IMR-90 (cell line): ENCODE measurements around the gene PRF1. TPM values are rescaled to one million over a fixed set of nuclear protein-coding genes. Genes with fewer than 3 reads are reported as not detected.

ENCODE experiments used
- ATAC-seq: fragments of 200-7000 bp; cut with Tn5 transposase; 2 replicates; pipeline ENCODE4 v1.9.1; 2020; ENCODE audit warnings: low read depth, mild to moderate bottlenecking, moderate library complexity
- BruUV-seq: library from RNA; stranded (reverse); fragments of 400-500 nt; replicated peaks from 2 replicates; lab custom pipeline; 2021; lab: Mats Ljungman, UMichigan
- CTCF ChIA-PET: fragments of 300-600 bp; formaldehyde crosslinking; extraction: SDS; loops from one replicate; lab custom pipeline; 2021; ENCODE audit warnings: antibody characterized with exemption; lab: Yijun Ruan, JAX
- POLR2A ChIA-PET: fragments of 300-600 bp; sonication (Branson Sonifier 250); formaldehyde crosslinking; loops from one replicate; lab custom pipeline; 2022; ENCODE audit warnings: antibody characterized with exemption; ENCODE audit not compliant: unreplicated experiment; lab: Charles Lee
- DNase-seq: peaks from one replicate; pipeline ENCODE4 v3.0.0; 2013
- H2AFZ ChIP-seq: replicated peaks from 2 replicates; pipeline ENCODE3; 2013; ENCODE audit warnings: low read length, mild to moderate bottlenecking; ENCODE audit not compliant: poor library complexity
- H2AK5ac ChIP-seq: 2 replicates; pipeline ENCODE4 v1.6.1; 2013; ENCODE audit warnings: low read depth, low read length, inconsistent platforms
- H2AK9ac ChIP-seq: replicated peaks from 2 replicates; pipeline ENCODE3; 2013; ENCODE audit warnings: mild to moderate bottlenecking, low read depth, low read length, moderate library complexity; ENCODE audit not compliant: poor library complexity
- H2BK120ac ChIP-seq: 2 replicates; pipeline ENCODE4 v1.6.1; 2013; ENCODE audit warnings: low read depth, low read length, inconsistent platforms
- H2BK15ac ChIP-seq: 3 replicates; pipeline ENCODE4 v1.6.1; 2013; ENCODE audit warnings: low read depth, low read length, inconsistent platforms
- H2BK20ac ChIP-seq: 2 replicates; pipeline ENCODE4 v1.6.1; 2013; ENCODE audit warnings: low read depth, mild to moderate bottlenecking, inconsistent platforms, low read length, moderate library complexity
- H2BK5ac ChIP-seq: 2 replicates; pipeline ENCODE4 v1.6.1; 2013; ENCODE audit warnings: mild to moderate bottlenecking, low read depth, low read length, inconsistent platforms; ENCODE audit not compliant: poor library complexity, severe bottlenecking
- H3K14ac ChIP-seq: replicated peaks from 2 replicates; pipeline ENCODE4 v1.6.1; 2013; ENCODE audit warnings: low read depth, low read length, inconsistent platforms
- H3K18ac ChIP-seq: 2 replicates; pipeline ENCODE4 v1.6.1; 2013; ENCODE audit warnings: low read depth, low read length, control low read depth
- H3K23ac ChIP-seq: 2 replicates; pipeline ENCODE4 v1.6.1; 2013; ENCODE audit warnings: low read depth, low read length, inconsistent platforms
- H3K27ac ChIP-seq: 2 replicates; pipeline ENCODE4 v1.5.1; 2013; ENCODE audit warnings: mild to moderate bottlenecking, control low read depth, low read length; ENCODE audit not compliant: insufficient read depth
- H3K27me3 ChIP-seq: 2 replicates; pipeline ENCODE4 v1.6.1; 2013; ENCODE audit warnings: low read length; ENCODE audit not compliant: control insufficient read depth, insufficient read depth
- H3K36me3 ChIP-seq: 2 replicates; pipeline ENCODE4 v1.6.1; 2013; ENCODE audit warnings: low read length, mixed read lengths; ENCODE audit not compliant: control insufficient read depth, insufficient read depth
- H3K4ac ChIP-seq: 2 replicates; pipeline ENCODE4 v1.6.1; 2013; ENCODE audit warnings: low read depth, low read length, inconsistent platforms
- H3K4me1 ChIP-seq: 2 replicates; pipeline ENCODE4 v1.6.1; 2013; ENCODE audit warnings: low read length, mixed read lengths; ENCODE audit not compliant: control insufficient read depth, insufficient read depth
- H3K4me2 ChIP-seq: 2 replicates; pipeline ENCODE4 v1.6.1; 2013; ENCODE audit warnings: low read depth, mild to moderate bottlenecking, control low read depth, low read length, moderate library complexity
- H3K4me3 ChIP-seq: 2 replicates; pipeline ENCODE4 v1.5.1; 2013; ENCODE audit warnings: low read depth, mild to moderate bottlenecking, control low read depth, low read length, moderate library complexity; ENCODE audit not compliant: insufficient read depth
- H3K56ac ChIP-seq: 2 replicates; pipeline ENCODE4 v1.6.1; 2013; ENCODE audit warnings: low read length, inconsistent platforms; ENCODE audit not compliant: insufficient read depth; ENCODE audit errors: extremely low read depth
- H3K79me1 ChIP-seq, 2 experiments: 2 replicates each; pipeline ENCODE4 v1.6.1; 2013; ENCODE audit warnings: low read length in 2 of 2, inconsistent platforms in 1 of 2, low read depth in 1 of 2
- H3K9ac ChIP-seq: 2 replicates; pipeline ENCODE4 v1.6.1; 2013; ENCODE audit warnings: low read depth, low read length, control low read depth
- H3K9me1 ChIP-seq: 2 replicates; pipeline ENCODE4 v1.6.1; 2013; ENCODE audit warnings: low read length, inconsistent platforms; ENCODE audit not compliant: insufficient read depth
- H3K9me3 ChIP-seq: 2 replicates; pipeline ENCODE4 v1.6.1; 2013; ENCODE audit warnings: low read length; ENCODE audit not compliant: control insufficient read depth, insufficient read depth
- H4K20me1 ChIP-seq: 2 replicates; pipeline ENCODE4 v1.6.1; 2013; ENCODE audit warnings: low read length, inconsistent platforms; ENCODE audit not compliant: insufficient read depth
- H4K5ac ChIP-seq: 2 replicates; pipeline ENCODE4 v1.6.1; 2013; ENCODE audit warnings: mild to moderate bottlenecking, low read depth, low read length, control low read depth
- H4K8ac ChIP-seq, 2 experiments: 2 replicates each; pipeline ENCODE4 v1.6.1; 2013; ENCODE audit warnings: low read depth in 2 of 2, low read length in 2 of 2, control low read depth in 1 of 2, inconsistent platforms in 1 of 2
- H4K91ac ChIP-seq: 2 replicates; pipeline ENCODE4 v1.6.1; 2013; ENCODE audit warnings: low read depth, low read length, inconsistent platforms; ENCODE audit not compliant: insufficient read depth
- BHLHE40 ChIP-seq: fragments of 150-350 bp; IDR thresholded peaks from 2 replicates; pipeline ENCODE4 v1.6.1; 2016; ENCODE audit warnings: mild to moderate bottlenecking, low read depth, low read length
- CEBPB ChIP-seq: IDR thresholded peaks from 2 replicates; pipeline ENCODE4 v1.6.1; 2012; ENCODE audit warnings: low read depth, low read length, improper control_type of control experiment
- CHD1 ChIP-seq: IDR thresholded peaks from 2 replicates; pipeline ENCODE4 v1.6.1; 2012; ENCODE audit warnings: low read depth, low read length, improper control_type of control experiment
- FOS ChIP-seq: fragments of 150-350 bp; IDR thresholded peaks from 2 replicates; pipeline ENCODE4 v1.6.1; 2016; ENCODE audit warnings: low read depth, low read length
- MAFK ChIP-seq: IDR thresholded peaks from 2 replicates; pipeline ENCODE4 v1.6.1; 2012; ENCODE audit warnings: low read depth, low read length, improper control_type of control experiment
- MAZ ChIP-seq: IDR thresholded peaks from 2 replicates; pipeline ENCODE4 v1.6.1; 2012; ENCODE audit warnings: low read depth, mild to moderate bottlenecking, low read length, improper control_type of control experiment, moderate library complexity, borderline replicate concordance
- MXI1 ChIP-seq: IDR thresholded peaks from 2 replicates; pipeline ENCODE4 v1.6.1; 2012; ENCODE audit warnings: low read depth, mild to moderate bottlenecking, low read length, moderate library complexity, borderline replicate concordance
- NFE2L2 ChIP-seq: fragments of 150-350 bp; IDR thresholded peaks from 2 replicates; pipeline ENCODE4 v1.6.1; 2016; ENCODE audit warnings: low read depth, mild to moderate bottlenecking, low read length
- POLR2A ChIP-seq: IDR thresholded peaks from 2 replicates; pipeline ENCODE4 v1.6.1; 2012; ENCODE audit warnings: mild to moderate bottlenecking, low read depth, low read length
- RAD21 ChIP-seq: IDR thresholded peaks from 2 replicates; pipeline ENCODE4 v1.6.1; 2012; ENCODE audit warnings: low read length, improper control_type of control experiment
- RCOR1 ChIP-seq: IDR thresholded peaks from 2 replicates; pipeline ENCODE4 v1.6.1; 2012; ENCODE audit warnings: mild to moderate bottlenecking, low read length, improper control_type of control experiment; ENCODE audit not compliant: insufficient replicate concordance
- RFX5 ChIP-seq: IDR thresholded peaks from 2 replicates; pipeline ENCODE4 v1.8.0; 2012; ENCODE audit warnings: low read depth, mild to moderate bottlenecking, low read length, moderate library complexity
- SMC3 ChIP-seq: fragments of 150-350 bp; IDR thresholded peaks from 2 replicates; pipeline ENCODE4 v1.6.1; 2016; ENCODE audit warnings: low read depth, mild to moderate bottlenecking, antibody characterized with exemption, low read length, moderate library complexity
- WGBS, 2 experiments: methylation state at CpG; one replicate each; pipeline versions ENCODE4 v1.1.5 to v1.1.7; 2013; ENCODE audit warnings: missing lambda C conversion rate in 2 of 2; ENCODE audit not compliant: insufficient read length in 1 of 2; ENCODE audit errors: extremely low coverage in 2 of 2; 5-methylcytosine and 5-hydroxymethylcytosine counted together
- dilution Hi-C: fragments of 300-500 bp; cut with HindIII; formaldehyde crosslinking; loops from one replicate; pipeline ENCODE4 v1.14.3; 2018; ENCODE audit warnings: low sequenced_read_pairs; ENCODE audit not compliant: unreplicated experiment
- in situ Hi-C: fragments of 300-500 bp; cut with MboI; formaldehyde crosslinking; loops from 3 replicates; pipeline ENCODE4 v1.14.3; 2019; ENCODE audit warnings: low sequenced_read_pairs, inconsistent platforms, mixed read lengths
- intact Hi-C: fragments of 100-400 bp; cut with micrococcal nuclease; formaldehyde crosslinking; loops from 2 replicates; pipeline ENCODE4 v1.10.0; 2022
- polyA plus RNA-seq, 3 experiments: library from polyadenylated mRNA; depleted of rRNA; stranded (reverse); fragments of >200 nt; gene quantifications; 2 replicates each; pipeline ENCODE4 v1.2.3, GENCODE V29; 2012; ENCODE audit warnings: low replicate concordance in 1 of 3
- total RNA-seq: library from RNA; depleted of rRNA; stranded (reverse); fragments of >200 nt; gene quantifications from 2 replicates; pipeline ENCODE4 v1.2.3, GENCODE V29; 2012
- TF ChIP-seq, protein P1 (sequence below): fragments of 150-350 bp; IDR thresholded peaks from 2 replicates; pipeline ENCODE4 v1.6.1; 2016; ENCODE audit warnings: low read depth, mild to moderate bottlenecking, low read length, moderate library complexity, borderline replicate concordance
- TF ChIP-seq, protein P2 (sequence below): conservative IDR thresholded peaks from 2 replicates; pipeline ENCODE4 v1.5.1; 2012; ENCODE audit warnings: mild to moderate bottlenecking, low read depth, low read length, improper control_type of control experiment
- TF ChIP-seq, protein P3 (sequence below): fragments of 150-350 bp; IDR thresholded peaks from 2 replicates; pipeline ENCODE4 v1.6.1; 2017; ENCODE audit warnings: mild to moderate bottlenecking, antibody characterized with exemption, low read length, low read depth

Gene PRF1
- total and polyA plus RNA-seq, 2 of the 4 experiments (the other 2 are of a cell fraction) = not detected

DNA sequence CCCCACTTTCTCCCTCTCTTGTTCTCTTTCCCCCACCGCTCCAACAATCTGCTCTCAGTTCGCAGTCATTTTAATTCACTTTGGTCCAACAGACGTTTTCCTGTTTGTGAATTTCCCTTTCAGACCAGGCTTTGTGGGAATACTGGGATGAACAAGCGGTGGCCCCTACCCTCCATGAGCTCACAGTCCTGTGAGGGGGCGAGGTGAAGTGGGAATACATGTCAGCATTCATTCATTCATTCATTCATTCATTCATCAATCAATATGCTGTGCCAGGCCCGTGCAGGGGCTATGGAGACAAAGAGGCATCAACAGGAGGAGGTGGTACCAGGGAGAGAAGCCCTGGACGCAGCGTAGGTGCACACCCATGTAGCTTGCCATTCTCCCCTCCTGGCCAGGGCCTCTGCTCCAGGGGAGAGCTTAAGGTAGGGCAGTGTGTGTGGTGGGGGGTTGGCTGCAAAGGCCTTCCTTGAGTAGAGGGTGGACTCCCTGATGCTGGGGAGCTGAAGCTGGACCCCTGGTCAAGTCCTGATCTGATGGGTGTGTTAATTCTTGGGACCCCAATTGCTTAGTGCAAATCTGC lies 16.1 kb downstream of the PRF1 start:
- Histone ChIP-seq H2AFZ (no peak overlapping the region), H3K9ac (no peak overlapping the region), H3K4me3 (no peak overlapping the region), H3K14ac (no peak overlapping the region), H3K4me1 (peaks cover 3% of the 10 kb centered on the region; the same call in 1 of the 2 replicates), H4K20me1 (no peaks in the 10 kb centered on the region), H3K79me1 (no peaks in the 10 kb centered on the region), H2BK20ac (no peak overlapping the region), H3K23ac (no peak overlapping the region), H3K27me3 (peaks cover 33% of the 10 kb centered on the region), H3K18ac (no peak overlapping the region), H2BK5ac (no peak overlapping the region), H4K91ac (no peak overlapping the region), H3K27ac (no peak overlapping the region), H4K5ac (no peak overlapping the region), H4K8ac (no peak overlapping the region), H2BK120ac (no peak overlapping the region), H2BK15ac (no peak overlapping the region), H3K9me1 (0 out of 2 replicates have a peak, but pooled peaks cover 3% of the 10 kb centered on the region), H3K4me2 (no peak overlapping the region), H3K4ac (no peak overlapping the region), H3K36me3 (no peaks in the 10 kb centered on the region), H3K9me3 (no peaks in the 10 kb centered on the region), H2AK9ac (no peak overlapping the region), H2AK5ac (no peak overlapping the region), H3K56ac (no peak overlapping the region)
- ATAC-seq (no peak), DNase-seq (no peak)
- dilution Hi-C loops = no loop called here
- WGBS, 2 experiments = 100% methylated on average over 2 of the region's 8 CpGs; no CpG with 5 or more reads in 1 of the 2 experiments
- intact Hi-C loops = no loop called here
- in situ Hi-C loops = no loop called here
- TF ChIP-seq MAZ (no peak), RCOR1 (no peak), POLR2A (no peak), CHD1 (no peak), FOS (no peak), NFE2L2 (no peak), BHLHE40 (no peak), SMC3 (no peak), RAD21 (no peak), RFX5 (no peak), MXI1 (no peak), MAFK (no peak), CEBPB (no peak)
- TF ChIP-seq, protein P1, sequence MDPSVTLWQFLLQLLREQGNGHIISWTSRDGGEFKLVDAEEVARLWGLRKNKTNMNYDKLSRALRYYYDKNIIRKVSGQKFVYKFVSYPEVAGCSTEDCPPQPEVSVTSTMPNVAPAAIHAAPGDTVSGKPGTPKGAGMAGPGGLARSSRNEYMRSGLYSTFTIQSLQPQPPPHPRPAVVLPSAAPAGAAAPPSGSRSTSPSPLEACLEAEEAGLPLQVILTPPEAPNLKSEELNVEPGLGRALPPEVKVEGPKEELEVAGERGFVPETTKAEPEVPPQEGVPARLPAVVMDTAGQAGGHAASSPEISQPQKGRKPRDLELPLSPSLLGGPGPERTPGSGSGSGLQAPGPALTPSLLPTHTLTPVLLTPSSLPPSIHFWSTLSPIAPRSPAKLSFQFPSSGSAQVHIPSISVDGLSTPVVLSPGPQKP = no peak
- TF ChIP-seq, protein P2, sequence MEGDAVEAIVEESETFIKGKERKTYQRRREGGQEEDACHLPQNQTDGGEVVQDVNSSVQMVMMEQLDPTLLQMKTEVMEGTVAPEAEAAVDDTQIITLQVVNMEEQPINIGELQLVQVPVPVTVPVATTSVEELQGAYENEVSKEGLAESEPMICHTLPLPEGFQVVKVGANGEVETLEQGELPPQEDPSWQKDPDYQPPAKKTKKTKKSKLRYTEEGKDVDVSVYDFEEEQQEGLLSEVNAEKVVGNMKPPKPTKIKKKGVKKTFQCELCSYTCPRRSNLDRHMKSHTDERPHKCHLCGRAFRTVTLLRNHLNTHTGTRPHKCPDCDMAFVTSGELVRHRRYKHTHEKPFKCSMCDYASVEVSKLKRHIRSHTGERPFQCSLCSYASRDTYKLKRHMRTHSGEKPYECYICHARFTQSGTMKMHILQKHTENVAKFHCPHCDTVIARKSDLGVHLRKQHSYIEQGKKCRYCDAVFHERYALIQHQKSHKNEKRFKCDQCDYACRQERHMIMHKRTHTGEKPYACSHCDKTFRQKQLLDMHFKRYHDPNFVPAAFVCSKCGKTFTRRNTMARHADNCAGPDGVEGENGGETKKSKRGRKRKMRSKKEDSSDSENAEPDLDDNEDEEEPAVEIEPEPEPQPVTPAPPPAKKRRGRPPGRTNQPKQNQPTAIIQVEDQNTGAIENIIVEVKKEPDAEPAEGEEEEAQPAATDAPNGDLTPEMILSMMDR = no peak
- TF ChIP-seq, protein P3, sequence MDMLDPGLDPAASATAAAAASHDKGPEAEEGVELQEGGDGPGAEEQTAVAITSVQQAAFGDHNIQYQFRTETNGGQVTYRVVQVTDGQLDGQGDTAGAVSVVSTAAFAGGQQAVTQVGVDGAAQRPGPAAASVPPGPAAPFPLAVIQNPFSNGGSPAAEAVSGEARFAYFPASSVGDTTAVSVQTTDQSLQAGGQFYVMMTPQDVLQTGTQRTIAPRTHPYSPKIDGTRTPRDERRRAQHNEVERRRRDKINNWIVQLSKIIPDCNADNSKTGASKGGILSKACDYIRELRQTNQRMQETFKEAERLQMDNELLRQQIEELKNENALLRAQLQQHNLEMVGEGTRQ = no peak
- no TSS peak for BruUV-seq
- ChIA-PET CTCF (no interaction called here), POLR2A (no interaction called here)
